K562 (cell line): ENCODE data around the gene SEMA4G. TPM values are rescaled to one million over a fixed set of nuclear protein-coding genes. Genes with fewer than 3 reads are reported as not detected.

Experiments used
- ADNP ChIP-seq: fragments of 200-800 bp; sonication (Bioruptor generic); IDR thresholded peaks from 2 replicates; pipeline ENCODE4 v1.6.1; 2016; ENCODE audit warnings: missing genetic modification characterization, missing compliant biosample characterization
- ATF3 ChIP-seq, 2 experiments: fragments of 450-650 bp in 1 of 2; sonication (generic) in 1 of 2; formaldehyde crosslinking in 1 of 2; IDR thresholded peaks in 1 of 2; conservative IDR thresholded peaks in 1 of 2; 2 replicates each; pipeline versions ENCODE4 v1.6.1 to v1.8.1; 2016 to 2023; ENCODE audit warnings: mild to moderate bottlenecking in 2 of 2, moderate library complexity in 2 of 2, inconsistent platforms in 1 of 2, missing genetic modification reagents in 1 of 2
- BCLAF1 ChIP-seq, 2 experiments: fragments of 450-650 bp in 1 of 2; IDR thresholded peaks; 2 replicates each; pipeline ENCODE4 v1.6.1; 2011 to 2017; ENCODE audit warnings: low read depth in 2 of 2, antibody characterized with exemption in 1 of 2, borderline replicate concordance in 1 of 2, low read length in 1 of 2, mild to moderate bottlenecking in 1 of 2, mixed read lengths in 1 of 2; ENCODE audit not compliant: control insufficient read depth in 1 of 2
- CAMTA2 ChIP-seq: fragments of 250-450 bp; sonication (Bioruptor Pico); conservative IDR thresholded peaks from 2 replicates; pipeline ENCODE4 v1.5.1; 2022
- CSDE1 ChIP-seq, 2 experiments: fragments of 450-650 bp; IDR thresholded peaks; 2 replicates each; pipeline ENCODE4 v1.6.1; 2016; ENCODE audit warnings: mild to moderate bottlenecking in 1 of 2
- ELF2 ChIP-seq: fragments of 250-450 bp; sonication (Bioruptor Pico); IDR thresholded peaks from 2 replicates; pipeline ENCODE4 v1.5.0; 2021; ENCODE audit warnings: mild to moderate bottlenecking
- ESRRA ChIP-seq: fragments of 450-650 bp; IDR thresholded peaks from 2 replicates; pipeline ENCODE4 v1.6.1; 2014; ENCODE audit warnings: low read depth, mild to moderate bottlenecking, moderate library complexity, borderline replicate concordance
- GTF2F1 ChIP-seq: IDR thresholded peaks from 2 replicates; pipeline ENCODE4 v1.6.1; 2011; ENCODE audit warnings: low read depth, low read length, improper control_type of control experiment
- HDAC1 ChIP-seq, 2 experiments: fragments of 450-650 bp; IDR thresholded peaks; 2 replicates each; pipeline ENCODE4 v1.6.1; 2016 to 2017; ENCODE audit warnings: inconsistent platforms in 1 of 2, mild to moderate bottlenecking in 1 of 2, moderate library complexity in 1 of 2
- PKNOX1 ChIP-seq: fragments of 450-650 bp; IDR thresholded peaks from 2 replicates; pipeline ENCODE4 v1.6.1; 2016
- PRPF4 ChIP-seq: fragments of 200-400 bp; formaldehyde crosslinking; IDR thresholded peaks from one replicate; pipeline ENCODE4 v1.6.1; 2017; ENCODE audit warnings: low read length, low read depth, mild to moderate bottlenecking; ENCODE audit not compliant: insufficient read depth, poor library complexity, severe bottlenecking
- RBFOX2 ChIP-seq: fragments of 200-400 bp; formaldehyde crosslinking; IDR thresholded peaks from 2 replicates; pipeline ENCODE4 v1.6.1; 2017; ENCODE audit warnings: low read depth, mild to moderate bottlenecking, low read length, moderate library complexity
- SIN3B ChIP-seq: fragments of 450-650 bp; IDR thresholded peaks from 2 replicates; pipeline ENCODE4 v1.6.1; 2017; ENCODE audit warnings: low read depth, mild to moderate bottlenecking, moderate library complexity
- SMAD1 ChIP-seq: fragments of 150-350 bp; IDR thresholded peaks from 2 replicates; pipeline ENCODE4 v1.6.1; 2014; ENCODE audit warnings: low read length, low read depth; ENCODE audit not compliant: partially characterized antibody
- STAT5B ChIP-seq: fragments of 250-450 bp; sonication (Bioruptor Pico); IDR thresholded peaks from 2 replicates; pipeline ENCODE4 v1.8.0; 2021; ENCODE audit warnings: mild to moderate bottlenecking, inconsistent platforms
- polyA plus RNA-seq, 8 experiments: library from polyadenylated mRNA; depleted of rRNA in 4 of 8; stranded (reverse) in 5 of 8; unstranded in 3 of 8; fragments of >200 nt; fragmentation: Nextera tagmentation in 2 of 8; fragmentation: Illumina TruSeq in 1 of 8; extraction: Ambion mirVana in 2 of 8; extraction: Trizol in 1 of 8; gene quantifications; 2 replicates each; pipeline versions ENCODE4 v1.2.1 to v1.2.3, GENCODE V29; 2011 to 2014; ENCODE audit warnings: inconsistent platforms in 1 of 8, missing spikeins in 1 of 8
- total RNA-seq, 7 experiments: library from RNA; depleted of rRNA in 6 of 7; stranded (reverse); fragments of >200 nt in 6 of 7; fragmentation: Illumina TruSeq in 2 of 7; extraction: Trizol in 2 of 7; gene quantifications; 2 replicates each; pipeline versions ENCODE4 v1.2.1 to v1.2.3, GENCODE V29; 2011 to 2021; ENCODE audit warnings: low replicate concordance in 1 of 7
- TF ChIP-seq, protein P1 (sequence below), 2 experiments: fragments of 250-450 bp in 1 of 2; fragments of 450-650 bp in 1 of 2; sonication (Bioruptor Pico) in 1 of 2; IDR thresholded peaks; 2 replicates each; pipeline versions ENCODE4 v1.6.1 to v1.8.0; 2016 to 2021; ENCODE audit warnings: mild to moderate bottlenecking in 2 of 2, moderate library complexity in 2 of 2, missing compliant biosample characterization in 1 of 2, missing genetic modification characterization in 1 of 2
- TF ChIP-seq, protein P2 (sequence below): fragments of 150-350 bp; conservative IDR thresholded peaks from 2 replicates; pipeline ENCODE4 v1.6.1; 2014; ENCODE audit warnings: low read length

Gene SEMA4G
- total and polyA plus RNA-seq, 9 of the 15 experiments (the other 6 are each of a cell fraction or from before 2014, with no cell fraction given) = 0.40 to 7.8 (median 1.8) TPM

DNA sequence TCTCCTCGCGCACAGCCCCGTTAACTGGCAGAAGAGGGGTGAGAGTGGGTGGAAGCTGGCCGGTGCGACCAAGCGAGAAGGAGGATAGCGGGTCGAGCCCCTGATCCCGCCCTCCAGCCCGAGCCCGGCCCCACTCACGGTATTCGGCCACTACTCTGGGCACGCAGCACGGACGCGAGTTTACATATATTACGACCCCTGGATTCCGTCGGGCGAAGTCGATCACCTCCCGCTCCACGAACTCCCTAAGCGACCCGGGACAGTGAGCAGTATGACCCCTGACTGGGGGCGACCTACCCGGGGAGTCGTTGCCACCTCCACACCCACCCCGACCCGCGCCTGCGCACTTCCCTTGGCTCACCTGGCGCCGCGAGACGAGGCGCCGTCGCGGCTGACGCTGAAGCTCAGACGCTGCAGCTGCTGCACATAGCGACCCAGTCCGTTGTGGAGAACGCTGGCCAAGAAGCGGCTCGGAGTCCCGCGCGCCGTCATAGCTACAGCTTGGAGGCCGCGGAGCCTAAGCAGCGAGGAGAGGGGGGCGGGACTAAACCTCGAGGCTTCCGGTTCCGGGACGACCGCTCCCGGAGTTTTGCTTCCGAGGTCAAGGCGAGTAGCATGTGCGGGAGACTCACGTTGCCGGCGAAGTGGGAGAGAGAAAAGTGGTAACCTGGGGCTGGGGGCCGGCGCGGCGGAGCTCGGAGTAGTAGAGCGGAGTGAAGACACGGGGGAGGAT, 17.8 kb downstream of the SEMA4G start, which contains the start of the genes MRPL43 and TWNK (continued):
- TF ChIP-seq PRPF4 (no peak), PKNOX1 (peak; percentile 78), ESRRA (0 out of 2 replicates have a peak, but pooled peaks have one; percentile 35), ADNP (no peak), ELF2 (CRISPR knock-in tag) (0 out of 2 replicates have a peak, but pooled peaks have one; percentile 43), BCLAF1 (IDR thresholded peaks at IDR 0.05; ENCODE audit: borderline replicate concordance in 1 of 2, control insufficient read depth in 1 of 2, low read depth in 2 of 2, low read length in 1 of 2) (no peak), CSDE1 (IDR thresholded peaks at IDR 0.05) (no peak), STAT5B (no peak), HDAC1 (IDR thresholded peaks at IDR 0.05) (peak in 1 of 2 experiments; percentile 99; a peak in 2 of 4 replicates), ATF3 (IDR thresholded peaks at IDR 0.05) (no peak), ATF3 (CRISPR knock-in tag; conservative IDR thresholded peaks at IDR 0.05) (no peak), SIN3B (peak; percentile 78; the same call in 1 of the 2 replicates), RBFOX2 (peak; percentile 86), GTF2F1 (no peak), CAMTA2 (no peak), SMAD1 (no peak)
- TF ChIP-seq, protein P1, sequence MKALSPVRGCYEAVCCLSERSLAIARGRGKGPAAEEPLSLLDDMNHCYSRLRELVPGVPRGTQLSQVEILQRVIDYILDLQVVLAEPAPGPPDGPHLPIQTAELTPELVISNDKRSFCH (CRISPR knock-in tag; IDR thresholded peaks at IDR 0.05) = no peak
- TF ChIP-seq, protein P1 (tag; IDR thresholded peaks at IDR 0.05) = 0 out of 2 replicates have a peak, but pooled peaks have one; percentile 31
- TF ChIP-seq, protein P2, sequence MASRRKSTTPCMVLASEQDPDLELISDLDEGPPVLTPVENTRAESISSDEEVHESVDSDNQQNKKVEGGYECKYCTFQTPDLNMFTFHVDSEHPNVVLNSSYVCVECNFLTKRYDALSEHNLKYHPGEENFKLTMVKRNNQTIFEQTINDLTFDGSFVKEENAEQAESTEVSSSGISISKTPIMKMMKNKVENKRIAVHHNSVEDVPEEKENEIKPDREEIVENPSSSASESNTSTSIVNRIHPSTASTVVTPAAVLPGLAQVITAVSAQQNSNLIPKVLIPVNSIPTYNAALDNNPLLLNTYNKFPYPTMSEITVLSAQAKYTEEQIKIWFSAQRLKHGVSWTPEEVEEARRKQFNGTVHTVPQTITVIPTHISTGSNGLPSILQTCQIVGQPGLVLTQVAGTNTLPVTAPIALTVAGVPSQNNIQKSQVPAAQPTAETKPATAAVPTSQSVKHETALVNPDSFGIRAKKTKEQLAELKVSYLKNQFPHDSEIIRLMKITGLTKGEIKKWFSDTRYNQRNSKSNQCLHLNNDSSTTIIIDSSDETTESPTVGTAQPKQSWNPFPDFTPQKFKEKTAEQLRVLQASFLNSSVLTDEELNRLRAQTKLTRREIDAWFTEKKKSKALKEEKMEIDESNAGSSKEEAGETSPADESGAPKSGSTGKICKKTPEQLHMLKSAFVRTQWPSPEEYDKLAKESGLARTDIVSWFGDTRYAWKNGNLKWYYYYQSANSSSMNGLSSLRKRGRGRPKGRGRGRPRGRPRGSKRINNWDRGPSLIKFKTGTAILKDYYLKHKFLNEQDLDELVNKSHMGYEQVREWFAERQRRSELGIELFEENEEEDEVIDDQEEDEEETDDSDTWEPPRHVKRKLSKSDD = no peak
